Transverse colon (tissue), 4 donors: ENCODE measurements around the gene LSMEM2. TPM values are rescaled to one million over a fixed set of nuclear protein-coding genes. Genes with fewer than 3 reads are reported as not detected.

ENCODE experiments used
- DNase-seq: peaks from one replicate; pipeline ENCODE4 v3.0.0-alpha.2; 2019
- H3K27ac ChIP-seq, 4 donors: fragments of 200-600 bp; sonication (generic); 2 replicates each; pipeline ENCODE4 v1.5.1; 2016 to 2018; ENCODE audit warnings: inconsistent platforms in 4 of 4
- H3K27me3 ChIP-seq: fragments of 200-600 bp; sonication (generic); 2 replicates; pipeline ENCODE4 v1.5.1; 2017; ENCODE audit warnings: inconsistent platforms
- H3K36me3 ChIP-seq, 4 donors: fragments of 200-600 bp; sonication (generic); 2 replicates each; pipeline ENCODE4 v1.5.1; 2017 to 2019; ENCODE audit warnings: inconsistent platforms in 4 of 4
- H3K4me1 ChIP-seq, 4 donors: fragments of 200-600 bp; sonication (generic); 2 replicates each; pipeline ENCODE4 v1.5.1; 2017 to 2020; ENCODE audit warnings: inconsistent platforms in 4 of 4
- H3K4me3 ChIP-seq, 4 donors: fragments of 200-600 bp; sonication (generic); 1 replicate in 1 of 4; 2 replicates in 3 of 4; pipeline versions ENCODE4 v1.5.1 to v1.6.1; 2017 to 2019; ENCODE audit warnings: inconsistent platforms in 4 of 4
- H3K9me3 ChIP-seq, 2 donors: fragments of 200-600 bp; sonication (generic); 2 replicates each; pipeline ENCODE4 v1.5.1; 2017 to 2019; ENCODE audit warnings: inconsistent platforms in 2 of 2
- EP300 ChIP-seq: sonication (generic); formaldehyde crosslinking; IDR thresholded peaks from one replicate; pipeline ENCODE4 v1.6.1; 2017; ENCODE audit warnings: antibody characterized with exemption, low read depth
- POLR2A ChIP-seq: fragments of 450-650 bp; IDR thresholded peaks from one replicate; pipeline ENCODE4 v1.6.1; 2016; ENCODE audit warnings: antibody characterized with exemption, mild to moderate bottlenecking, moderate library complexity
- POLR2AphosphoS5 ChIP-seq, 3 donors: sonication (generic); formaldehyde crosslinking; IDR thresholded peaks; one replicate each; pipeline ENCODE4 v1.6.1; 2016; ENCODE audit warnings: antibody characterized with exemption in 3 of 3
- WGBS, 2 donors: methylation state at CpG; one replicate each; pipeline ENCODE4 v1.1.5; 2018; ENCODE audit warnings: low coverage in 1 of 2; 5-methylcytosine and 5-hydroxymethylcytosine counted together
- in situ Hi-C, 4 donors: fragments of 200-750 bp; cut with MboI; loops; one replicate each; pipeline versions ENCODE4 v1.15.0 to v1.15.1; 2017; ENCODE audit warnings: low sequenced_read_pairs in 3 of 4, low pct_ligation_motif_present in 1 of 4, low pct_unique_long_range_greater_than_20kb in 1 of 4
- intact Hi-C: fragments of 100-400 bp; cut with DNase I; formaldehyde crosslinking; loops from one replicate; pipeline ENCODE4 v1.15.1; 2023; ENCODE audit warnings: low total_unique reads
- total RNA-seq, 4 donors: library from RNA; depleted of rRNA; stranded (reverse); fragments of >200 nt; gene quantifications; one replicate each; pipeline ENCODE4 v1.1.0, GENCODE V29; 2016
- TF ChIP-seq, protein P1 (sequence below), 5 experiments: fragments of 200-600 bp in 3 of 5; fragments of 450-650 bp in 2 of 5; sonication (generic) in 3 of 5; IDR thresholded peaks; 1 replicate in 2 of 5; 2 replicates in 3 of 5; pipeline ENCODE4 v1.5.1; 2016 to 2017; ENCODE audit warnings: antibody characterized with exemption in 5 of 5, inconsistent platforms in 3 of 5, mild to moderate bottlenecking in 2 of 5, moderate library complexity in 1 of 5

Gene LSMEM2
- total RNA-seq, 4 donors from 2014 or later: not detected

DNA sequence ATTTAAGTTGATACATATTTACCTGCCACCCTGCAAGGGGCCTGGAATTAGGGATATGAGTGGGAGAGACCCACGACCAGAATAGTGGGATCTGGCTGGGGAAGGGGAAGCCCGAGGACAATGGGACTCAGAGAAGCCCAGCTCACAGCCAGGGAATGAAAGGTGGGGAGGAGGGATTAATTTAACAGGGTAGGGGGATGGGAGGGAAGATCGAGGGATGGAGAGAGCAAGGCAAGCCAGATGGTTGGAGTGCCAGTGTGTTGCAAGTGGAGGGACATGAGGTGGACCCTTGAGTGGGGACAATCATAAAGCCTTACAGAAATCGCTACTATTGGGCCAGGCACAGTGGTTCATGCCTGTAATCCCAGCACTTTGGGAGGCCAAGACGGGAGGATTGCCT, 47.3 kb upstream of the LSMEM2 start:
- DNase-seq: no peak
- no peaks in the 10 kb centered on the region for H3K27me3 ChIP-seq
- intact Hi-C loops (no loop called here), in situ Hi-C loops (no loop called here)
- TF ChIP-seq POLR2AphosphoS5 (IDR thresholded peaks at IDR 0.05): no peak
- TF ChIP-seq, protein P1, sequence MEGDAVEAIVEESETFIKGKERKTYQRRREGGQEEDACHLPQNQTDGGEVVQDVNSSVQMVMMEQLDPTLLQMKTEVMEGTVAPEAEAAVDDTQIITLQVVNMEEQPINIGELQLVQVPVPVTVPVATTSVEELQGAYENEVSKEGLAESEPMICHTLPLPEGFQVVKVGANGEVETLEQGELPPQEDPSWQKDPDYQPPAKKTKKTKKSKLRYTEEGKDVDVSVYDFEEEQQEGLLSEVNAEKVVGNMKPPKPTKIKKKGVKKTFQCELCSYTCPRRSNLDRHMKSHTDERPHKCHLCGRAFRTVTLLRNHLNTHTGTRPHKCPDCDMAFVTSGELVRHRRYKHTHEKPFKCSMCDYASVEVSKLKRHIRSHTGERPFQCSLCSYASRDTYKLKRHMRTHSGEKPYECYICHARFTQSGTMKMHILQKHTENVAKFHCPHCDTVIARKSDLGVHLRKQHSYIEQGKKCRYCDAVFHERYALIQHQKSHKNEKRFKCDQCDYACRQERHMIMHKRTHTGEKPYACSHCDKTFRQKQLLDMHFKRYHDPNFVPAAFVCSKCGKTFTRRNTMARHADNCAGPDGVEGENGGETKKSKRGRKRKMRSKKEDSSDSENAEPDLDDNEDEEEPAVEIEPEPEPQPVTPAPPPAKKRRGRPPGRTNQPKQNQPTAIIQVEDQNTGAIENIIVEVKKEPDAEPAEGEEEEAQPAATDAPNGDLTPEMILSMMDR (IDR thresholded peaks at IDR 0.05): no peak
- no peak for TF ChIP-seq EP300
- no peak for TF ChIP-seq POLR2A
- peaks cover 4 to 26% (median 20%) of the 10 kb centered on the region in 4 donors for H3K4me1 ChIP-seq
- no peak overlapping the region for H3K4me3 ChIP-seq
- no peak overlapping the region for H3K27ac ChIP-seq
- H3K9me3 ChIP-seq: no peaks in the 10 kb centered on the region
- WGBS, 2 donors: 78 to 84% methylated on average over 4 to 5 of the region's 5 CpGs
- H3K36me3 ChIP-seq: no peaks in the 10 kb centered on the region

DNA sequence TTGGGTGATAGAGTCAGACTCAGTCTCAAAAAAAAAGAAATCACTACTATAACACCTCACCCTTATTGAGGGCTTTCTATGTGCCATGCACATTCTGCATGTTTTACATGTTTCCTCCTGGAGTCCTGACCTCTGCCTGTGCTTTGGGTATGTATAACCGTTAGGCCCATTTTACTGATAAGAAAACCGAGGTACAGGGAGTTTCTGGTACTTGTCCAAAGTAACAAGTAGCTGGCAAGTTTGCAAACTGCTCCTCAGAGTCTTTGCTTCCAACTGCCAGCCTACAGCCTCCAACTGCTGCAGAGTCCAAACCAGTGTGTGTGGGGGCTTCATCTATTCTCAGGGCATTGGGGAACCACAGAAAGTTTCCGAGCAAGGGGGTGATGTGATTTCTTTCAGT, 46.6 kb upstream of the LSMEM2 start:
- 77 to 83% methylated on average over 1 to 3 of the region's 3 CpGs for WGBS, 2 donors
- in situ Hi-C loops (no loop called here), intact Hi-C loops (no loop called here)
- Histone ChIP-seq H3K4me3 (no peak overlapping the region), H3K27me3 (no peaks in the 10 kb centered on the region), H3K4me1 (peaks cover 0 to 27% (median 17%) of the 10 kb centered on the region in 4 donors), H3K27ac (no peak overlapping the region), H3K36me3 (no peaks in the 10 kb centered on the region), H3K9me3 (no peaks in the 10 kb centered on the region)
- no peak for DNase-seq
- TF ChIP-seq EP300 (no peak), POLR2AphosphoS5 (IDR thresholded peaks at IDR 0.05) (no peak), POLR2A (no peak)
- TF ChIP-seq, protein P1 (IDR thresholded peaks at IDR 0.05): no peak

DNA sequence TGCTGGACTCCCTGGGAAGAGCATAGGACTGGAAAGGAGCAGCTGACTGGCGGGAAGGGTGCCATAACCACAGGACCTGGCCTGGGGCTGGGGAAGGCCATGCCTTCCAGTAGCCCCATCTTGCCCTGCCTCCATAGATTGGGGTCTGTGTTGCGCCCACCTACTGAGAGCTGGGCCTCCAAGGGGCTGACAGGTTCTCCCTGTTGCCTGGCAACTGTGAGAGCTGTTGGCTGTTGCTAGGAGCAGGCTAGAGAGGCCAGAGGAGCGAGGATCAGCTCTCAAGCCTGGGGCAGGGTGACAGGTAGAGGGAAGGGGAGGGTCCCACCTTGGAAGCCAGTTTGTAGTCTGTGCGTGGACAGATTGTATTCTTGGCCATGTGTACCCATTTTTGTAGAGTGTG, 45.7 kb upstream of the LSMEM2 start:
- WGBS, 2 donors: 91% methylated on average over 4 of the region's 4 CpGs; no CpG with 5 or more reads in 1 of the 2 donors
- intact Hi-C loops: no loop called here
- in situ Hi-C loops: no loop called here
- Histone ChIP-seq H3K9me3 (no peaks in the 10 kb centered on the region), H3K27ac (no peak overlapping the region), H3K4me3 (no peak overlapping the region), H3K36me3 (no peaks in the 10 kb centered on the region), H3K27me3 (no peaks in the 10 kb centered on the region), H3K4me1 (peaks cover 0 to 31% (median 19%) of the 10 kb centered on the region in 4 donors)
- DNase-seq: no peak
- no peak for TF ChIP-seq EP300

DNA sequence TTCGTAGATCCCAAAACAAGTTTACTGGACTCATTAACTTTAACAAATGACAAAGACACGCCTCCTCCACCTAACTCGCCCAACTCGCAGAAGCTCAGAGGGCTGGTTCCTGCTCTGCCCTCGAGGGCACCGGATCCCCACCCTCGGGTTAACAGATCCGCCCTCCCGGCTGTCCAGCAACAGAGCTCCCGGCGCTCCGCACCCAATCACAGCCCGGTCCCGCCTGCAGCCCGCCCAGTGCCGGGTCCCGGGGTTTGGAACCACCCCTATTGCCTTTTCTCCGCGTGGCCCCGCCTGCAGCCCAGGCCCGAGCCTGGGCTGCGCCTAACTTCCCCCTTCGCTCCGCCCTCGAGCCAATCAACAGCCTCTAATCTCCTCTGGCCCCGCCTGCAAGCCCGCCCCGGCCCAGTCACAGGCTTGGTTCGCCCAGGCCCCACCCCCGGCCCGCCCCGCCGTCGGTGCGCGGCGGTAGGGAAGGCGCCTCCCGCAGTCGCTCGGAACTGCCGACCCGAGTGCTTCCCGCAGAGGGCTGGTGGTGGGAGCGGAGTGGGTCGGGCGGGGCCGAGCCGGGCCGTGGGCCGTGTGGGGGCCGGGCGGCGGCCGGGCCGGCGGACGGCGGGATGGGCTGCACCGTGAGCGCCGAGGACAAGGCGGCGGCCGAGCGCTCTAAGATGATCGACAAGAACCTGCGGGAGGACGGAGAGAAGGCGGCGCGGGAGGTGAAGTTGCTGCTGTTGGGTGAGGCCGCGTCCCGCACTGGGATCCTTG, 43.0 kb upstream of the LSMEM2 start, which contains the start of gene GNAI2:
TSS of gene GNAI2 (plus strand) at position 489 of the 768 bp plus-strand sequence. CDS start at position 621, 132 bp downstream.
- no peak for TF ChIP-seq EP300
- TF ChIP-seq, protein P1 (IDR thresholded peaks at IDR 0.05): no peak
- peak; percentile 77 for TF ChIP-seq POLR2A
- peak; percentile 96 to 98 (median 98) for TF ChIP-seq POLR2AphosphoS5 (IDR thresholded peaks at IDR 0.05)
- intact Hi-C loops (no loop called here), in situ Hi-C loops (no loop called here)
- Histone ChIP-seq H3K9me3 (no peaks in the 10 kb centered on the region), H3K36me3 (no peaks in the 10 kb centered on the region), H3K4me3 (peak within 1 kb of the TSS; percentile 54 to 84 (median 76)), H3K27ac (peak within 1 kb of the TSS; percentile 90 to 92 (median 91)), H3K4me1 (peaks cover 14 to 47% (median 41%) of the 10 kb centered on the region in 4 donors), H3K27me3 (no peaks in the 10 kb centered on the region)
- peak; percentile 99 for DNase-seq
- WGBS, 2 donors: 1% methylated on average over 55 of the region's 75 CpGs; no CpG with 5 or more reads in 1 of the 2 donors
